OCI-LY3 (cell line): ENCODE data around the gene MYO5A.

ENCODE experiments used
- H2AFZ ChIP-seq: fragments of 200-600, 300-600 bp; shearing (Covaris generic); 2 replicates; pipeline ENCODE4 v1.6.0; 2014; ENCODE audit warnings: antibody characterized with exemption, low read depth, low read length
- H3K27ac ChIP-seq: fragments of 200-600, 300-600 bp; sonication (generic); 2 replicates; pipeline ENCODE4 v1.5.1; 2014; ENCODE audit warnings: mild to moderate bottlenecking, low read length, moderate library complexity, mixed read lengths
- H3K27me3 ChIP-seq: fragments of 200-600, 300-600 bp; sonication (generic); 2 replicates; pipeline ENCODE4 v1.6.1; 2014; ENCODE audit warnings: low read depth, low read length, mixed read lengths
- H3K36me3 ChIP-seq: fragments of 200-600, 300-600 bp; sonication (generic); replicated peaks from 2 replicates; pipeline ENCODE3; 2014; ENCODE audit warnings: low read depth, low read length, mixed read lengths
- H3K4me1 ChIP-seq: fragments of 300-600, 200-600 bp; sonication (generic); 2 replicates; pipeline ENCODE4 v1.6.1; 2014; ENCODE audit warnings: low read length, mixed read lengths
- H3K4me2 ChIP-seq: fragments of 200-600, 300-600 bp; sonication (generic); 2 replicates; pipeline ENCODE4 v1.6.1; 2014; ENCODE audit warnings: low read length, mixed read lengths
- H3K4me3 ChIP-seq: fragments of 300-600, 200-600 bp; sonication (generic); 2 replicates; pipeline ENCODE4 v1.5.1; 2014; ENCODE audit warnings: antibody characterized with exemption, mild to moderate bottlenecking, low read length, moderate library complexity
- H3K79me2 ChIP-seq: fragments of 300-600, 200-600 bp; shearing (Covaris generic); 2 replicates; pipeline ENCODE4 v1.6.1; 2014; ENCODE audit warnings: mild to moderate bottlenecking, low read length, mixed read lengths
- H3K9ac ChIP-seq: fragments of 300-600, 200-600 bp; shearing (Covaris generic); 2 replicates; pipeline ENCODE4 v1.6.0; 2014; ENCODE audit warnings: mild to moderate bottlenecking, low read length, moderate library complexity
- H3K9me3 ChIP-seq: fragments of 200-600, 300-600 bp; shearing (Covaris generic); 2 replicates; pipeline ENCODE4 v1.6.1; 2014; ENCODE audit warnings: low read length, mixed read lengths; ENCODE audit not compliant: insufficient read depth
- H4K20me1 ChIP-seq: fragments of 200-600, 300-600 bp; sonication (generic); 2 replicates; pipeline ENCODE4 v1.6.1; 2016; ENCODE audit warnings: low read length, mixed read lengths; ENCODE audit not compliant: insufficient read depth
- EZH2phosphoT487 ChIP-seq: fragments of 200-600 bp; shearing (Covaris generic); IDR thresholded peaks from 2 replicates; pipeline ENCODE4 v1.6.1; 2018; ENCODE audit warnings: antibody characterized with exemption, mixed run types, low read depth
- TF ChIP-seq, protein P1 (sequence below): fragments of 200-600, 300-600 bp; sonication (generic); IDR thresholded peaks from 2 replicates; pipeline ENCODE4 v1.5.1; 2014; ENCODE audit warnings: antibody characterized with exemption, low read length, low read depth

The MYO5A gene

DNA sequence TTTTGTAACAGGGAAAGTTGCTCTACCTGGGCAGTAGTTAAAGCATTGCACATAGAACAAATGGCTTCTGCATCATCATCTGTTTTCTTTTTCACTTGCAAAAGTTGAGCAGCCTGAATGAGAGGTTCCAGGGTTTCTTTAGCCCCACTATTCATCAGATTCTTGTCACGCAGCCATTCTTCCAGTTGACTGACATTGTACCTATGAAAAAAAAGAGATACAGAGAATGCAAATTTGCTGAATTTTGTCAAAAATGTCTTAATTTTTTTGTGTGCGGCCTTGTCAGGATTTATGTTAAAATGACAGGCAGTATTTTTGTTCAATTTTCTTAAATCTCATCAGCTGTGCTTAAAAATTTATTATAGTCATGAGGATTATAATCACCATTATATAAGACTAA lies 211.7 kb downstream of the MYO5A start:
- TF ChIP-seq EZH2phosphoT487: no peak
- TF ChIP-seq, protein P1, sequence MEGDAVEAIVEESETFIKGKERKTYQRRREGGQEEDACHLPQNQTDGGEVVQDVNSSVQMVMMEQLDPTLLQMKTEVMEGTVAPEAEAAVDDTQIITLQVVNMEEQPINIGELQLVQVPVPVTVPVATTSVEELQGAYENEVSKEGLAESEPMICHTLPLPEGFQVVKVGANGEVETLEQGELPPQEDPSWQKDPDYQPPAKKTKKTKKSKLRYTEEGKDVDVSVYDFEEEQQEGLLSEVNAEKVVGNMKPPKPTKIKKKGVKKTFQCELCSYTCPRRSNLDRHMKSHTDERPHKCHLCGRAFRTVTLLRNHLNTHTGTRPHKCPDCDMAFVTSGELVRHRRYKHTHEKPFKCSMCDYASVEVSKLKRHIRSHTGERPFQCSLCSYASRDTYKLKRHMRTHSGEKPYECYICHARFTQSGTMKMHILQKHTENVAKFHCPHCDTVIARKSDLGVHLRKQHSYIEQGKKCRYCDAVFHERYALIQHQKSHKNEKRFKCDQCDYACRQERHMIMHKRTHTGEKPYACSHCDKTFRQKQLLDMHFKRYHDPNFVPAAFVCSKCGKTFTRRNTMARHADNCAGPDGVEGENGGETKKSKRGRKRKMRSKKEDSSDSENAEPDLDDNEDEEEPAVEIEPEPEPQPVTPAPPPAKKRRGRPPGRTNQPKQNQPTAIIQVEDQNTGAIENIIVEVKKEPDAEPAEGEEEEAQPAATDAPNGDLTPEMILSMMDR: no peak

DNA sequence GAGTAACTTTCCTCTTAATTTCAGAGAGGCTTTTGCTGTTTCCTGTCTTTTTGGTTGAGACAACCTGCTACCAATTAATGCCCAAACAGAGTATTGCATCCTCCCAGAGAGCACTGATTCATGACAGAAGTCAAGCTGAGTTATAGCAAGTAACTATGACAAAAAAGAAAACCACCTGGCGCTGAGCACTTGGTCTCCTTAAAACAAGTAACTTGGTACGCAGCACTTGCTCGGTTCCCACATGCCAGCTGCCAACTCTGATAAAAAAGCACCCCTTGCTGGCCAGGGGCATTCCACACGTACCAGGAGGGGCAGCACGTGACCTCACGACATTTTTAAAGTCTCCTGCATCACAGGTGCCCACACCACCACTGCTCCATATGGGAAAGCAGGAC lies 219.5 kb downstream of the MYO5A start:
- Histone ChIP-seq H2AFZ (no peak overlapping the region), H3K27ac (peak overlapping the region; percentile 95), H3K36me3 (peaks cover 21% of the 10 kb centered on the region), H3K4me3 (peak overlapping the region; percentile 61), H3K4me2 (peak overlapping the region; percentile 90), H3K9ac (peak overlapping the region; percentile 61), H4K20me1 (no peaks in the 10 kb centered on the region), H3K79me2 (no peaks in the 10 kb centered on the region), H3K27me3 (no peaks in the 10 kb centered on the region), H3K9me3 (no peaks in the 10 kb centered on the region), H3K4me1 (peaks cover 40% of the 10 kb centered on the region)
- no peak for TF ChIP-seq EZH2phosphoT487
- TF ChIP-seq, protein P1: peak; percentile 15; the same call in 1 of the 2 replicates

More for the DNA sequence above, 211.7 kb downstream of the MYO5A start:
- peaks cover 48% of the 10 kb centered on the region for H3K36me3 ChIP-seq
- H3K9ac ChIP-seq: no peak overlapping the region
- no peaks in the 10 kb centered on the region for H4K20me1 ChIP-seq
- no peaks in the 10 kb centered on the region for H3K4me1 ChIP-seq
- H3K9me3 ChIP-seq: no peaks in the 10 kb centered on the region
- H3K27me3 ChIP-seq: no peaks in the 10 kb centered on the region
- no peak overlapping the region for H3K27ac ChIP-seq
- H3K79me2 ChIP-seq: no peaks in the 10 kb centered on the region
- H3K4me3 ChIP-seq: no peak overlapping the region
- H3K4me2 ChIP-seq: no peak overlapping the region
- no peak overlapping the region for H2AFZ ChIP-seq

DNA sequence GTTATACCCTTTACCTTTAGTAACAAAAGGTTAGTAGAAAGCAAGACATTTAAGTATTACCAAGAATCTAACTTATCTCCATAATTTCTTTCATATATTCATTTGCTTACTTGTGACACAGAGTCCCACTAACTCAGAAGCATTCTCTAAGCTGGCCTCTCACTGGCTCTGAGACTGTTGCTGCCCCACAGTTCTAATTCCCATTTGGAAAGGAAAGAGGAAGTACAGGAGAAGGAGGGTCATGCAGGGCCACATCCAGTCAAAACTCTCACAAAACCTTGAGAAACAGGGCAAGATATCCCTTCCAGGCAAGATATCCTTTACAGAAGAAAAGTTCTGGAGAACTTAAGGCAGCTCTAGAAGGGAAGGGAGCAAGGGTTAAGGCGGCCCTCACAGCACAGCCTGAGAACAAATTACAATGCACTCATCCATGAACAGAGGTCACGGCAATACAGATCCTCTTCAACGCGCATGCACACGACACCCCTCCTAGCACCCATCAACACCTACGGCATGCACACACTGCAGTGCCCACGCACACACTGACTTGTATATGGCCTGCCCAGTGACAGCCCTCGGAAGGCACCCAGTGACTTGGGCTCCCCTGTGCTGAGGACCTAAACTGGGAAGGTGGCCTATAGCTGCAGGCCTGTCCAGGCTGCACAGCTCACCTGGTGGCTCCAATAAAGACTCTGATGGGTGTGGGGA lies 220.1 kb downstream of the MYO5A start:
- no peaks in the 10 kb centered on the region for H3K79me2 ChIP-seq
- no peaks in the 10 kb centered on the region for H3K27me3 ChIP-seq
- H3K9me3 ChIP-seq: no peaks in the 10 kb centered on the region
- TF ChIP-seq, protein P1: no peak
- no peak for TF ChIP-seq EZH2phosphoT487
- H3K4me2 ChIP-seq: peak overlapping the region; percentile 90
- H2AFZ ChIP-seq: no peak overlapping the region
- H3K27ac ChIP-seq: peak overlapping the region; percentile 95
- peaks cover 18% of the 10 kb centered on the region for H3K36me3 ChIP-seq
- peak overlapping the region; percentile 61 for H3K4me3 ChIP-seq
- H4K20me1 ChIP-seq: no peaks in the 10 kb centered on the region
- peaks cover 40% of the 10 kb centered on the region for H3K4me1 ChIP-seq
- peak overlapping the region; percentile 61 for H3K9ac ChIP-seq

DNA sequence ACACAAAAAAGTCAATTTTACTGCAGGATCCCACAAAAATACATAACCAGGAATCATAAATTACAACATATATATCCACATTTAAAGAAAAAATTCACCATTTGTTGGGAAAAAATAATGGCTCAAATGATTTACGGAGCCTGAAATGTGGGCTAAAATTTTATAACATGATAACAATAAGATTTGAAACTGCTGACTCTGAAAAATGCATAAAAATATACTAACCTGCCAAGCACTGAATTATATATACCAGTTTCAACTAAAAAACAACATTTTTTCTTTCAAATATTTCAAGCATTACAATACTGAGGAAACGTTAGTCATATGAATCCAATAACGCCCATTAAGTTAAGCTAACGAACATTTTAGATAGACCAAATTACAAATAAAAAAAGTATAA lies 220.8 kb downstream of the MYO5A start:
- no peaks in the 10 kb centered on the region for H3K9me3 ChIP-seq
- H3K27me3 ChIP-seq: no peaks in the 10 kb centered on the region
- no peaks in the 10 kb centered on the region for H3K79me2 ChIP-seq
- H3K4me3 ChIP-seq: peak overlapping the region; percentile 16; the same call in 1 of the 2 replicates
- H3K27ac ChIP-seq: peak overlapping the region; percentile 95
- peaks cover 11% of the 10 kb centered on the region for H3K36me3 ChIP-seq
- peak overlapping the region; percentile 61 for H3K9ac ChIP-seq
- peak overlapping the region; percentile 90 for H3K4me2 ChIP-seq
- H3K4me1 ChIP-seq: peaks cover 40% of the 10 kb centered on the region
- H2AFZ ChIP-seq: no peak overlapping the region
- TF ChIP-seq EZH2phosphoT487: no peak
- TF ChIP-seq, protein P1: no peak
- no peaks in the 10 kb centered on the region for H4K20me1 ChIP-seq
